H1 (cell line): ENCODE results near the gene OTOGL. TPM values are rescaled to one million over a fixed set of nuclear protein-coding genes. Genes with fewer than 3 reads are reported as not detected.

Experiments
- ASH2L ChIP-seq: fragments of 200-600, 300-600 bp; sonication (generic); IDR thresholded peaks from one replicate; pipeline ENCODE4 v1.7.1; 2017; ENCODE audit warnings: low read length
- CEBPB ChIP-seq: IDR thresholded peaks from 2 replicates; pipeline ENCODE4 v1.6.1; 2012; ENCODE audit warnings: low read depth, low read length
- CHD7 ChIP-seq: fragments of 300-600 bp; sonication (generic); IDR thresholded peaks from 2 replicates; pipeline ENCODE4 v1.7.1; 2012; ENCODE audit warnings: low read length, moderate library complexity, mild to moderate bottlenecking, inconsistent platforms; ENCODE audit not compliant: insufficient replicate concordance
- EZH2 ChIP-seq: fragments of 200-600 bp; sonication (generic); IDR thresholded peaks from 2 replicates; pipeline ENCODE4 v1.7.1; 2012; ENCODE audit warnings: low read depth, mild to moderate bottlenecking, moderate library complexity, low read length, inconsistent platforms; ENCODE audit not compliant: severe bottlenecking
- KDM1A ChIP-seq: fragments of 200-600, 300-600 bp; sonication (generic); IDR thresholded peaks from 2 replicates; pipeline ENCODE4 v1.7.1; 2016; ENCODE audit warnings: mild to moderate bottlenecking, low read length, borderline replicate concordance
- POLR2AphosphoS5 ChIP-seq: IDR thresholded peaks from 2 replicates; pipeline ENCODE4 v1.6.1; 2011; ENCODE audit warnings: low read depth, low read length
- RAD21 ChIP-seq, 2 experiments: IDR thresholded peaks in 1 of 2; conservative IDR thresholded peaks in 1 of 2; 2 replicates each; pipeline ENCODE4 v1.6.1; 2011; ENCODE audit warnings: low read depth in 2 of 2, low read length in 2 of 2, improper control_type of control experiment in 1 of 2, inconsistent platforms in 1 of 2, mild to moderate bottlenecking in 1 of 2, moderate library complexity in 1 of 2
- RBBP5 ChIP-seq: IDR thresholded peaks from 2 replicates; pipeline ENCODE4 v1.7.1; 2012; ENCODE audit warnings: low read depth, mild to moderate bottlenecking, inconsistent platforms, low read length, moderate library complexity, borderline replicate concordance
- TBP ChIP-seq: IDR thresholded peaks from 2 replicates; pipeline ENCODE4 v1.6.1; 2011; ENCODE audit warnings: low read depth, low read length, improper control_type of control experiment
- polyA plus RNA-seq, 7 experiments: library from polyadenylated mRNA; depleted of rRNA in 3 of 7; stranded (reverse) in 5 of 7; unstranded in 2 of 7; fragments of >200 nt in 5 of 7; fragments of 200-250 nt in 2 of 7; gene quantifications; 1 replicate in 5 of 7; 2 replicates in 1 of 7; 4 replicates in 1 of 7; pipeline versions ENCODE4 v1.2.1 to v1.2.3, GENCODE V29; 2011 to 2013; ENCODE audit warnings: missing spikeins in 2 of 7, mixed read lengths in 2 of 7
- total RNA-seq: library from RNA; stranded (reverse); fragmentation: NEBNext Ultra II Directional; extraction: Animal tissue kit (Norgen Biotek cat#: 25700); gene quantifications from 2 replicates; pipeline ENCODE4 v1.2.1, GENCODE V29; 2021

Gene OTOGL
- total and polyA plus RNA-seq, 2 of the 8 experiments (the other 6 are each of a cell fraction or from before 2014, with no cell fraction given), result 0.12 to 0.17 TPM

DNA sequence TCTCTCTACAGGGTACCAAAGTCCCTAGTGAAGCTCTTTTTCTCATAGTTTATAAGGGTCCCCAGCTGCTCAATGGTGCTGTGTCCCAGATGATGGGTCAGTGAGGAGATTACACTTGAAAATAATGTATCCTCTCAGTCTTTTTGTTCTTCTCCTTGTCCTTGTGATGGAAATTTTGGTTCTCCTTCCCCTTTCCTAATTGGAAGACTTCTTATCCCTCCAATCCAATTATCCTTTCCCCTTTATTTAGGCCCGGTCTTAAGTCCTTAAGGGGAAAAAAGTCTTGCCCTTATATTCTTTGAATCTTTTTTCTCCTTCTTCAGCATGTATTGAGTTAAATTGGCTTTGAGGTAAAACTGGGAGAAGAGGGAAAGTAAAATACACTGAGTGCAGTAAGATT lies 218.6 kb downstream of the OTOGL start (continued):
- TF ChIP-seq CHD7 (no peak), POLR2AphosphoS5 (no peak), ASH2L (no peak), KDM1A (no peak), RAD21 (IDR thresholded peaks at IDR 0.05 in 1 of 2, conservative IDR thresholded peaks at IDR 0.05 in 1 of 2; ENCODE audit: low read depth in 2 of 2, low read length in 2 of 2) (no peak), CEBPB (no peak), TBP (no peak), EZH2 (no peak), RBBP5 (no peak)
- TF ChIP-seq, all 59 proteins: peak for 0
